HEK293T (cell line): Measurements from ENCODE around the gene AMBP.

Experiments used
- ARNT ChIP-seq: fragments of 450-650 bp; IDR thresholded peaks from 2 replicates; pipeline ENCODE4 v1.6.1; 2017; ENCODE audit warnings: mild to moderate bottlenecking
- CTBP1 ChIP-seq: fragments of 450-650 bp; IDR thresholded peaks from 2 replicates; pipeline ENCODE4 v1.6.1; 2016; ENCODE audit warnings: borderline replicate concordance
- FOXA1 ChIP-seq: fragments of 450-650 bp; IDR thresholded peaks from 2 replicates; pipeline ENCODE4 v1.6.1; 2016; ENCODE audit warnings: mild to moderate bottlenecking
- FOXK2 ChIP-seq: fragments of 450-650 bp; IDR thresholded peaks from 2 replicates; pipeline ENCODE4 v1.6.1; 2016; ENCODE audit warnings: mild to moderate bottlenecking
- HDGF ChIP-seq: fragments of 450-650 bp; IDR thresholded peaks from 2 replicates; pipeline ENCODE4 v1.6.1; 2017; ENCODE audit warnings: antibody characterized with exemption, borderline replicate concordance
- NFRKB ChIP-seq: fragments of 450-650 bp; IDR thresholded peaks from 2 replicates; pipeline ENCODE4 v1.6.1; 2016; ENCODE audit warnings: mild to moderate bottlenecking, moderate library complexity
- PKNOX1 ChIP-seq: fragments of 450-650 bp; IDR thresholded peaks from 2 replicates; pipeline ENCODE4 v1.6.1; 2016
- SP1 ChIP-seq: fragments of 450-650 bp; IDR thresholded peaks from 2 replicates; pipeline ENCODE4 v1.6.1; 2017
- TARDBP ChIP-seq: fragments of 450-650 bp; IDR thresholded peaks from 2 replicates; pipeline ENCODE4 v1.6.1; 2016
- ZNF384 ChIP-seq: fragments of 450-650 bp; IDR thresholded peaks from 2 replicates; pipeline ENCODE4 v1.6.1; 2016

GRCh38 chr9:114055061-114055460, 23.0 kb downstream of the AMBP start:
- TF ChIP-seq HDGF (no peak), FOXK2 (no peak), SP1 (no peak), NFRKB (no peak), TARDBP (no peak), FOXA1 (no peak), PKNOX1 (no peak), ARNT (no peak), ZNF384 (no peak), CTBP1 (no peak)
